GM12878 (cell line): ENCODE results near the gene MSX1. TPM values are rescaled to one million over a fixed set of nuclear protein-coding genes. Genes with fewer than 3 reads are reported as not detected.

Source experiments
- ATAC-seq: fragments of 200-7000 bp; cut with Tn5 transposase; 3 replicates; pipeline ENCODE4 v1.9.1; 2020; ENCODE audit warnings: mild to moderate bottlenecking, moderate library complexity
- BruUV-seq: library from RNA; stranded (reverse); fragments of 400-500 nt; replicated peaks from 2 replicates; lab custom pipeline; 2021; lab: Mats Ljungman, UMichigan
- CTCF ChIA-PET: fragments of 300-600 bp; sonication (Branson Sonifier 250); formaldehyde crosslinking; extraction: SDS; loops from one replicate; lab custom pipeline; 2021; ENCODE audit warnings: inconsistent platforms; lab: Yijun Ruan, JAX
- POLR2A ChIA-PET: fragments of 350-600 bp; formaldehyde crosslinking; extraction: SDS; loops from one replicate; lab custom pipeline; 2021; ENCODE audit warnings: inconsistent platforms; lab: Charles Lee
- RAD21 ChIA-PET: fragments of 300-600 bp; sonication (Branson Sonifier 250); formaldehyde crosslinking; loops from one replicate; lab custom pipeline; 2023; ENCODE audit warnings: antibody characterized with exemption; ENCODE audit not compliant: unreplicated experiment; lab: Charles Lee
- SMC1A ChIA-PET: fragments of 300-600 bp; sonication (Branson Sonifier 250); formaldehyde crosslinking; loops from one replicate; lab custom pipeline; 2023; ENCODE audit not compliant: unreplicated experiment, uncharacterized antibody; lab: Charles Lee
- DNase-seq: peaks from one replicate; pipeline ENCODE4 v3.0.0-alpha.2; 2011; ENCODE audit warnings: low read depth, low spot score
- FAIRE-seq: peaks from 3 replicates; lab custom pipeline; 2011; peaks lifted over from hg19 to GRCh38; lab: Jason Lieb, UNC
- H2AFZ ChIP-seq: 2 replicates; pipeline ENCODE4 v1.6.0; 2011; ENCODE audit warnings: low read depth, low read length, control low read depth; ENCODE audit not compliant: control insufficient read depth
- H3K27ac ChIP-seq: 2 replicates; pipeline ENCODE4 v1.5.1; 2011; ENCODE audit warnings: control low read depth; ENCODE audit not compliant: control insufficient read depth, insufficient read depth
- H3K27me3 ChIP-seq, 2 experiments: replicated peaks in 1 of 2; 2 replicates each; pipeline versions ENCODE4 v1.6.0 to v1.6.1; 2011; ENCODE audit warnings: low read length in 1 of 2; ENCODE audit not compliant: control insufficient read depth in 2 of 2, insufficient read depth in 2 of 2
- H3K36me3 ChIP-seq, 2 experiments: 2 replicates each; pipeline ENCODE4 v1.5.1; 2011; ENCODE audit warnings: low read length in 1 of 2; ENCODE audit not compliant: control insufficient read depth in 2 of 2, insufficient read depth in 2 of 2
- H3K4me1 ChIP-seq: 2 replicates; pipeline ENCODE4 v1.6.1; 2011; ENCODE audit warnings: mild to moderate bottlenecking, low read length, moderate library complexity, mixed read lengths; ENCODE audit not compliant: control insufficient read depth, insufficient read depth
- H3K4me2 ChIP-seq: 2 replicates; pipeline ENCODE4 v1.6.0; 2011; ENCODE audit warnings: control low read depth; ENCODE audit not compliant: control insufficient read depth, insufficient read depth
- H3K4me3 ChIP-seq: fragments of 200-600 bp; sonication (generic); 2 replicates; pipeline ENCODE4 v1.5.1; 2016
- H3K79me2 ChIP-seq: 2 replicates; pipeline ENCODE4 v1.6.0; 2011; ENCODE audit warnings: low read length; ENCODE audit not compliant: control insufficient read depth, insufficient read depth
- H3K9ac ChIP-seq: 2 replicates; pipeline ENCODE4 v1.8.0; 2011; ENCODE audit warnings: low read length, control low read depth, mixed read lengths; ENCODE audit not compliant: control insufficient read depth, insufficient read depth
- H3K9me3 ChIP-seq: replicated peaks from 3 replicates; pipeline ENCODE4 v1.5.1; 2011; ENCODE audit warnings: mild to moderate bottlenecking, low read length; ENCODE audit not compliant: control insufficient read depth, insufficient read depth
- H4K20me1 ChIP-seq: 2 replicates; pipeline ENCODE4 v1.6.0; 2011; ENCODE audit not compliant: control insufficient read depth, insufficient read depth
- FOXK2 ChIP-seq: fragments of 450-650 bp; IDR thresholded peaks from 2 replicates; pipeline ENCODE4 v1.6.1; 2017; ENCODE audit warnings: mild to moderate bottlenecking, moderate library complexity
- IRF4 ChIP-seq: IDR thresholded peaks from 2 replicates; pipeline ENCODE4 v1.6.1; 2011; ENCODE audit warnings: low read depth, low read length
- LARP7 ChIP-seq: fragments of 450-650 bp; IDR thresholded peaks from 2 replicates; pipeline ENCODE4 v1.6.1; 2017; ENCODE audit warnings: mild to moderate bottlenecking
- MEF2B ChIP-seq: fragments of 450-650 bp; IDR thresholded peaks from 2 replicates; pipeline ENCODE4 v1.6.1; 2018; ENCODE audit warnings: mild to moderate bottlenecking, moderate library complexity; ENCODE audit not compliant: partially characterized antibody, poor library complexity, severe bottlenecking
- PKNOX1 ChIP-seq: fragments of 450-650 bp; IDR thresholded peaks from 2 replicates; pipeline ENCODE4 v1.6.1; 2016; ENCODE audit warnings: mild to moderate bottlenecking
- RFX5 ChIP-seq: IDR thresholded peaks from 2 replicates; pipeline ENCODE4 v1.6.1; 2011; ENCODE audit warnings: low read depth, low read length, improper control_type of control experiment
- SP1 ChIP-seq: IDR thresholded peaks from one replicate; pipeline ENCODE4 v1.6.1; 2011; ENCODE audit warnings: low read depth, low read length
- SRF ChIP-seq, 2 experiments: IDR thresholded peaks; 2 replicates each; pipeline ENCODE4 v1.6.1; 2011; ENCODE audit warnings: low read depth in 2 of 2, low read length in 2 of 2, mild to moderate bottlenecking in 1 of 2, moderate library complexity in 1 of 2
- WRNIP1 ChIP-seq: IDR thresholded peaks from 2 replicates; pipeline ENCODE4 v1.6.1; 2011; ENCODE audit warnings: low read depth, low read length, improper control_type of control experiment, borderline replicate concordance
- ZBTB40 ChIP-seq: fragments of 450-650 bp; IDR thresholded peaks from 2 replicates; pipeline ENCODE4 v1.6.1; 2016; ENCODE audit warnings: mild to moderate bottlenecking, moderate library complexity, borderline replicate concordance
- WGBS: methylation state at CpG from one replicate; pipeline ENCODE4 v1.1.6; 2016; ENCODE audit warnings: low lambda C conversion rate; ENCODE audit not compliant: insufficient replicate concordance, insufficient coverage; ENCODE audit errors: missing lambda C conversion rate; 5-methylcytosine and 5-hydroxymethylcytosine counted together
- in situ Hi-C: fragments of 300-500 bp; cut with MboI; formaldehyde crosslinking; loops from 9 replicates; pipeline ENCODE4 v1.14.3; 2018; ENCODE audit warnings: mixed read lengths
- intact Hi-C: fragments of 100-400 bp; cut with micrococcal nuclease; formaldehyde crosslinking; loops from one replicate; pipeline ENCODE4 v1.14.2; 2022; ENCODE audit not compliant: unreplicated experiment
- polyA plus RNA-seq, 11 experiments: library from polyadenylated mRNA; depleted of rRNA in 4 of 11; unstranded in 6 of 11; stranded (reverse) in 5 of 11; fragments of >200 nt; fragmentation: Nextera tagmentation in 4 of 11; fragmentation: Illumina TruSeq in 1 of 11; extraction: Ambion mirVana in 4 of 11; extraction: Trizol in 1 of 11; gene quantifications; 1 replicate in 1 of 11; 2 replicates in 10 of 11; pipeline versions ENCODE4 v1.2.1 to v1.2.3, GENCODE V29; 2011 to 2016; ENCODE audit warnings: inconsistent platforms in 2 of 11, missing spikeins in 2 of 11, low read depth in 1 of 11
- total RNA-seq, 4 experiments: library from RNA; depleted of rRNA in 3 of 4; stranded (reverse); fragments of >200 nt in 3 of 4; fragmentation: Illumina TruSeq in 1 of 4; extraction: Trizol in 1 of 4; gene quantifications; 2 replicates each; pipeline versions ENCODE4 v1.2.1 to v1.2.3, GENCODE V29; 2013 to 2021

The MSX1 gene
- total and polyA plus RNA-seq, 10 of the 15 experiments (the other 5 are each of a cell fraction or from before 2014, with no cell fraction given), result 0.04 to 0.56 (median 0.15) TPM; not detected in 2

GRCh38 chr4:4881432-4881831 is 22.0 kb downstream of the MSX1 start:
- SMC1A ChIA-PET, result interaction anchor here (0.6 to 2.8 kb wide), 4 partner anchors 356 to 505 kb away, joined by 3 to 21 read pairs (median 3); no protein-coding TSS in a partner anchor
- POLR2A ChIA-PET, result no interaction called here
- Histone ChIP-seq H3K27me3 (no peaks in the 10 kb centered on the region), H3K36me3 (no peaks in the 10 kb centered on the region), H3K4me1 (no peaks in the 10 kb centered on the region), H3K4me3 (no peak overlapping the region), H3K27ac (no peak overlapping the region), H3K79me2 (no peaks in the 10 kb centered on the region), H3K9ac (no peak overlapping the region), H4K20me1 (no peaks in the 10 kb centered on the region), H2AFZ (no peak overlapping the region), H3K9me3 (no peaks in the 10 kb centered on the region), H3K4me2 (no peak overlapping the region)
- FAIRE-seq (no peak), DNase-seq (no peak), ATAC-seq (no peak)
- no TSS peak for BruUV-seq
- TF ChIP-seq IRF4 (no peak), LARP7 (no peak), WRNIP1 (no peak), FOXK2 (no peak), SRF (IDR thresholded peaks at IDR 0.05; ENCODE audit: low read depth in 2 of 2, low read length in 2 of 2) (no peak), PKNOX1 (no peak), RFX5 (no peak), SP1 (no peak), ZBTB40 (no peak), MEF2B (no peak)
- in situ Hi-C loops (no loop called here), intact Hi-C loops (loop anchor here (5.0 kb wide), 1 partner anchor 194 kb away; no protein-coding TSS in a partner anchor)
- WGBS, result 32% methylated on average over 2 of the region's 2 CpGs
- CTCF ChIA-PET, result interaction anchor here (1.0 to 4.5 kb wide), 3 partner anchors 204 to 395 kb away, joined by 3 to 40 read pairs (median 3); no protein-coding TSS in a partner anchor
- RAD21 ChIA-PET, result no interaction called here
